SU-DHL-6 (cell line): Measurements from ENCODE around the gene TMEM9.

ENCODE experiments used
- H2AFZ ChIP-seq: fragments of 200-600 bp; sonication (generic); 2 replicates; pipeline ENCODE4 v1.6.1; 2014; ENCODE audit warnings: low read depth, mild to moderate bottlenecking, moderate library complexity, mixed read lengths, antibody characterized with exemption, low read length; ENCODE audit not compliant: severe bottlenecking
- H3F3A ChIP-seq: fragments of 200-600 bp; shearing (Covaris generic); 2 replicates; pipeline ENCODE4 v1.6.0; 2016; ENCODE audit warnings: antibody characterized with exemption, mild to moderate bottlenecking; ENCODE audit not compliant: insufficient read depth
- H3K27ac ChIP-seq: fragments of 200-600 bp; sonication (generic); 2 replicates; pipeline ENCODE4 v1.5.1; 2016; ENCODE audit warnings: low read depth, mild to moderate bottlenecking, low read length, moderate library complexity, mixed read lengths
- H3K27me3 ChIP-seq: fragments of 200-600 bp; sonication (generic), shearing (Covaris generic); 2 replicates; pipeline ENCODE4 v1.6.0; 2014; ENCODE audit warnings: mild to moderate bottlenecking, low read length
- H3K36me3 ChIP-seq: fragments of 200-600 bp; sonication (generic); 2 replicates; pipeline ENCODE4 v1.6.1; 2014; ENCODE audit warnings: mild to moderate bottlenecking, low read length, mixed read lengths
- H3K4me2 ChIP-seq: fragments of 300-600, 200-600 bp; shearing (Covaris generic), sonication (generic); 2 replicates; pipeline ENCODE4 v1.6.0; 2014; ENCODE audit warnings: low read length, low read depth, mild to moderate bottlenecking; ENCODE audit not compliant: poor library complexity, severe bottlenecking
- H3K4me3 ChIP-seq: fragments of 200-600 bp; sonication (generic); 2 replicates; pipeline ENCODE4 v1.5.1; 2014; ENCODE audit warnings: antibody characterized with exemption, low read length, mild to moderate bottlenecking, mixed read lengths; ENCODE audit not compliant: insufficient read depth, poor library complexity, severe bottlenecking
- H3K79me2 ChIP-seq: fragments of 200-600 bp; sonication (generic); 2 replicates; pipeline ENCODE4 v1.6.1; 2014; ENCODE audit warnings: mild to moderate bottlenecking, low read length, moderate library complexity; ENCODE audit not compliant: insufficient read depth
- H3K9ac ChIP-seq: fragments of 200-600 bp; sonication (generic); 2 replicates; pipeline ENCODE4 v1.7.0; 2014; ENCODE audit warnings: mild to moderate bottlenecking, low read length
- H3K9me2 ChIP-seq: fragments of 200-600 bp; sonication (generic); replicated peaks from 2 replicates; pipeline ENCODE4 v1.6.1; 2014; ENCODE audit warnings: low read length; ENCODE audit not compliant: insufficient read depth
- H3K9me3 ChIP-seq: fragments of 200-600 bp; sonication (generic); 2 replicates; pipeline ENCODE4 v1.6.1; 2014; ENCODE audit warnings: low read length, mixed read lengths; ENCODE audit not compliant: insufficient read depth
- H4K20me1 ChIP-seq: fragments of 200-600 bp; sonication (generic); 2 replicates; pipeline ENCODE4 v1.6.1; 2014; ENCODE audit warnings: low read depth, mild to moderate bottlenecking, antibody characterized with exemption, low read length, moderate library complexity, mixed read lengths
- EZH2phosphoT487 ChIP-seq: fragments of 200-600 bp; sonication (generic), shearing (Covaris generic); conservative IDR thresholded peaks from 2 replicates; pipeline ENCODE4 v1.6.1; 2018; ENCODE audit warnings: mild to moderate bottlenecking, antibody characterized with exemption, low read length, moderate library complexity, mixed read lengths
- TF ChIP-seq, protein P1 (sequence below): fragments of 200-600 bp; sonication (generic); IDR thresholded peaks from one replicate; pipeline ENCODE4 v1.5.1; 2017; ENCODE audit warnings: antibody characterized with exemption, mild to moderate bottlenecking, low read length, moderate library complexity; ENCODE audit not compliant: insufficient read depth, poor library complexity, severe bottlenecking

Gene TMEM9

DNA sequence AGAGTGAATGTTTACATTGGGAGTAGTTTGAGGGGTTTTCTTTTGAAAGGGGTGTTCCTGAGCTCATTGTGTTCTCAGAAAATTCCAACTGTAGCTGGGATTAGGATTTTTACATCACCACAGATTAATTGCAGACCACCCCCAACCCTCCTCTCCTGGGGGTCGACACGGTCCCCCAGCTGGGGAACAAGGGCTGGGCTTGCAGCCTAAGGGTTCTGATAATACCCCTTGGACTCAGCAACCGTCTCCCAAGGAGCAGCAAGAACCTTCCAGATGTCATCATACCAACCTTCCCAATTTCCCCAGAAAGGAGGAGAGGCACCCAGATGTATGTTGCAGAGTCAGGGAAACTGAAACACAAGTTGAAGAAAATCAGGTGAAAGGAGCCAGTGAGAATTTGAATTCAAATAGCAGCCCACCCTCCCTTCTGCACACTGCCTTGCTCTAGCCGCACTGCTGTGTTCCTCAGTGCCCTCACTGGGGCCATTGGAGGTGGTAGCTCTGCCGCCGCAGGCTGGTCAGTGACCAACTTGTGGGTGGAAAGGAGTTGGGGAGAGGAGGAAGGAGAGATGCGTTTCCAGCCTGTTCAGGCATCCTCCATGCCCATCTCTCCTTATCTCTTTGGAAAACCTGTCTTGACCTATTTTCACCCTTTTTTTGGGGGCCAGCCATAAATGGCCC lies 21.7 kb upstream of the TMEM9 start:
- H4K20me1 ChIP-seq, result no peaks in the 10 kb centered on the region
- no peak overlapping the region for H3K27ac ChIP-seq
- H3K36me3 ChIP-seq, result no peaks in the 10 kb centered on the region
- H3K79me2 ChIP-seq, result no peaks in the 10 kb centered on the region
- H3K9ac ChIP-seq, result no peak overlapping the region
- no peaks in the 10 kb centered on the region for H3K9me2 ChIP-seq
- H2AFZ ChIP-seq, result no peak overlapping the region
- no peak for TF ChIP-seq EZH2phosphoT487
- TF ChIP-seq, protein P1, sequence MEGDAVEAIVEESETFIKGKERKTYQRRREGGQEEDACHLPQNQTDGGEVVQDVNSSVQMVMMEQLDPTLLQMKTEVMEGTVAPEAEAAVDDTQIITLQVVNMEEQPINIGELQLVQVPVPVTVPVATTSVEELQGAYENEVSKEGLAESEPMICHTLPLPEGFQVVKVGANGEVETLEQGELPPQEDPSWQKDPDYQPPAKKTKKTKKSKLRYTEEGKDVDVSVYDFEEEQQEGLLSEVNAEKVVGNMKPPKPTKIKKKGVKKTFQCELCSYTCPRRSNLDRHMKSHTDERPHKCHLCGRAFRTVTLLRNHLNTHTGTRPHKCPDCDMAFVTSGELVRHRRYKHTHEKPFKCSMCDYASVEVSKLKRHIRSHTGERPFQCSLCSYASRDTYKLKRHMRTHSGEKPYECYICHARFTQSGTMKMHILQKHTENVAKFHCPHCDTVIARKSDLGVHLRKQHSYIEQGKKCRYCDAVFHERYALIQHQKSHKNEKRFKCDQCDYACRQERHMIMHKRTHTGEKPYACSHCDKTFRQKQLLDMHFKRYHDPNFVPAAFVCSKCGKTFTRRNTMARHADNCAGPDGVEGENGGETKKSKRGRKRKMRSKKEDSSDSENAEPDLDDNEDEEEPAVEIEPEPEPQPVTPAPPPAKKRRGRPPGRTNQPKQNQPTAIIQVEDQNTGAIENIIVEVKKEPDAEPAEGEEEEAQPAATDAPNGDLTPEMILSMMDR, result no peak
- H3F3A ChIP-seq, result no peaks in the 10 kb centered on the region
- no peak overlapping the region for H3K4me2 ChIP-seq
- H3K4me3 ChIP-seq, result no peak overlapping the region
- no peaks in the 10 kb centered on the region for H3K27me3 ChIP-seq
- no peaks in the 10 kb centered on the region for H3K9me3 ChIP-seq

DNA sequence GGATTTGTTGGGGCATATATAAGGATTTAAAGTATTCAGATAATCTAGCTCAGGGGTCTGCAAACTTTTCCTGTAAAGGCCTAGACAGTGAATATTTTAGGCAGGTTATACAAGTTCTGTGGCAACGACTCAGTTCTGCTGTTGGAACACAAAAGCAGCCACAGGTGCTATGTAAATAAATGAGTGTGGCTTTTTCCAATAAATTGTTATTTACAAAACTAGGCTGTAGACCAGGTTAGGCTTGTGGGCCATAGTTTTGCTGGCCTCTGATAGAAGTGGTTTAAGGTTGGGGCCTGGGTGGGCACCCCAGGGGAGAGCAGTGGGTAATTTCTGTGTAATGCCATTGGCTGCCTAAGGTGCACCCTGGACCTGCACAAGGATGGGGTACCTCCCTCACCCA lies 19.5 kb upstream of the TMEM9 start:
- Histone ChIP-seq H3K9ac (no peak overlapping the region), H3K9me2 (no peaks in the 10 kb centered on the region), H3F3A (no peaks in the 10 kb centered on the region), H4K20me1 (no peaks in the 10 kb centered on the region), H3K4me2 (no peak overlapping the region), H3K27ac (no peak overlapping the region), H2AFZ (no peak overlapping the region), H3K79me2 (no peaks in the 10 kb centered on the region), H3K9me3 (no peaks in the 10 kb centered on the region), H3K4me3 (no peak overlapping the region), H3K27me3 (no peaks in the 10 kb centered on the region), H3K36me3 (no peaks in the 10 kb centered on the region)
- TF ChIP-seq EZH2phosphoT487, result no peak
- TF ChIP-seq, protein P1, result no peak

DNA sequence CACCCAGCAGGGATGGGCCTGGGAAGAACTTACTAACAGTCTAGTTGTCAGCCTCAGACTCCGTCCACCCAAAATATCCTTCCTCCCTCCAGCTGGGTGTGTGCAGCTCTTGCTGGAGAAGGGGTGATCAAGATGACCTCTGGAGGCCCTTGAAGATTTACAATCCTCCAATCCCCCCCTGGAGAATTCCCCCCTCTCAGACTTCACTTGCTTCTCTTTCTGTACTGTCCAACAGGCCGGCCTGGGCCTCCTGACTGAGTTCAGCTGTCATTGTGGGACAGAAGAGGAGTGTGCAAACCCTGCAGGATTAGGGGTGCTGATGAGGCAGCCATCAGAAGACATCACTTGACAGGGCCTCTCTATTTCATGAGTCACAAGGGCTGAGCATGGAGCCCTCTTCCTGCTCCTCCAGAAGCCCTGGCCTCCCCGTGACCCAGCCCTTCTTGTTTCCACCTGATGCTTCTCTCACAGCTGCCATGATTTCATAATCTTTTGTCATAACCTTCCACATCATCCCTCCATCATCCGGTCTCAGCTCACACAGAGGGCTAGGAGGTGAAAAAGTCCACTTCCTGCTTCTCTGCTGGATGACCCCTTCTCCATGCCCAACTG lies 18.8 kb upstream of the TMEM9 start:
- H3K36me3 ChIP-seq, result no peaks in the 10 kb centered on the region
- no peak overlapping the region for H3K4me3 ChIP-seq
- no peaks in the 10 kb centered on the region for H3K79me2 ChIP-seq
- no peaks in the 10 kb centered on the region for H3K27me3 ChIP-seq
- H4K20me1 ChIP-seq, result no peaks in the 10 kb centered on the region
- H3F3A ChIP-seq, result no peaks in the 10 kb centered on the region
- no peaks in the 10 kb centered on the region for H3K9me3 ChIP-seq
- H3K9ac ChIP-seq, result no peak overlapping the region
- H3K9me2 ChIP-seq, result no peaks in the 10 kb centered on the region
- H3K4me2 ChIP-seq, result no peak overlapping the region
- H3K27ac ChIP-seq, result no peak overlapping the region
- TF ChIP-seq, protein P1, result no peak
- TF ChIP-seq EZH2phosphoT487, result no peak
- H2AFZ ChIP-seq, result no peak overlapping the region
